A549 (cell line): Measurements from ENCODE around the gene COG7. TPM values are rescaled to one million over a fixed set of nuclear protein-coding genes. Genes with fewer than 3 reads are reported as not detected.
"Not testable (repeated sequence)": the region's sequence is repeated elsewhere in the genome, so short reads cannot be mapped to it uniquely, and the experiment has no call there.

Experiments
- ATAC-seq, 2 experiments: fragments of 200-7000 bp in 1 of 2; fragments of >200 bp in 1 of 2; cut with Nextera tagmentation in 1 of 2; cut with Tn5 transposase in 1 of 2; 3 replicates each; pipeline versions ENCODE4 v1.8.0 to v1.9.1; 2018 to 2020; ENCODE audit warnings: mild to moderate bottlenecking in 1 of 2, moderate library complexity in 1 of 2
- CTCF ChIA-PET: fragments of 300-600 bp; sonication (Branson Sonifier 250); formaldehyde crosslinking; extraction: SDS; loops from one replicate; lab custom pipeline; 2021; ENCODE audit warnings: antibody characterized with exemption, inconsistent platforms; lab: Yijun Ruan, JAX
- POLR2A ChIA-PET: fragments of 350-600 bp; formaldehyde crosslinking; extraction: SDS; loops from one replicate; lab custom pipeline; 2021; ENCODE audit warnings: antibody characterized with exemption, inconsistent platforms; lab: Yijun Ruan, JAX
- DNase-seq, 2 experiments: peaks; one replicate each; pipeline versions ENCODE4 v3.0.0 to v3.0.0-alpha.2; 2011 to 2016; ENCODE audit warnings: low read depth in 1 of 2, low spot score in 1 of 2
- FAIRE-seq: peaks from 2 replicates; lab custom pipeline; 2011; peaks lifted over from hg19 to GRCh38; lab: Jason Lieb, UNC
- H3K27ac ChIP-seq, 2 experiments: fragments of >200 bp; sonication (Bioruptor Twin); formaldehyde crosslinking; 3 replicates each; pipeline ENCODE4 v1.5.1; 2016 to 2017
- H3K4me1 ChIP-seq: fragments of >200 bp; sonication (Bioruptor Twin); formaldehyde crosslinking; 3 replicates; pipeline ENCODE4 v1.6.1; 2016
- H3K4me2 ChIP-seq: fragments of >200 bp; sonication (Bioruptor Twin); formaldehyde crosslinking; 3 replicates; pipeline ENCODE4 v1.6.1; 2016
- H3K4me3 ChIP-seq: fragments of >200 bp; sonication (Bioruptor Twin); formaldehyde crosslinking; 3 replicates; pipeline ENCODE4 v1.5.1; 2016
- H3K9me3 ChIP-seq: fragments of >200 bp; sonication (Bioruptor Twin); formaldehyde crosslinking; 3 replicates; pipeline ENCODE4 v1.6.1; 2016
- CEBPB ChIP-seq, 2 experiments: fragments of >200 bp in 1 of 2; sonication (Bioruptor Twin) in 1 of 2; formaldehyde crosslinking in 1 of 2; IDR thresholded peaks; 2 replicates each; pipeline ENCODE4 v1.6.1; 2012 to 2016
- CTCF ChIP-seq: fragments of >200 bp; sonication (Bioruptor Twin); formaldehyde crosslinking; IDR thresholded peaks from 3 replicates; pipeline ENCODE4 v1.5.1; 2016
- EHF ChIP-seq: fragments of 250-450 bp; sonication (Bioruptor Pico); IDR thresholded peaks from 2 replicates; pipeline ENCODE4 v1.5.0; 2020; ENCODE audit warnings: mild to moderate bottlenecking
- EHMT2 ChIP-seq: fragments of 200-600 bp; sonication (generic); IDR thresholded peaks from 2 replicates; pipeline ENCODE4 v1.6.1; 2016; ENCODE audit warnings: antibody characterized with exemption, low read depth, mild to moderate bottlenecking, moderate library complexity
- FOXS1 ChIP-seq: fragments of 250-450 bp; sonication (Bioruptor Pico); IDR thresholded peaks from 2 replicates; pipeline ENCODE4 v1.5.0; 2020; ENCODE audit warnings: mild to moderate bottlenecking, moderate library complexity
- HDAC2 ChIP-seq: fragments of 200-600 bp; sonication (generic); IDR thresholded peaks from 2 replicates; pipeline ENCODE4 v1.6.1; 2016
- HOXA7 ChIP-seq: fragments of 250-450 bp; sonication (Bioruptor Pico); IDR thresholded peaks from 2 replicates; pipeline ENCODE4 v1.5.0; 2020; ENCODE audit warnings: mild to moderate bottlenecking, moderate library complexity
- HOXB5 ChIP-seq: fragments of 250-450 bp; sonication (Bioruptor Pico); IDR thresholded peaks from 2 replicates; pipeline ENCODE4 v1.5.0; 2020; ENCODE audit warnings: mild to moderate bottlenecking, moderate library complexity
- MYC ChIP-seq: IDR thresholded peaks from 2 replicates; pipeline ENCODE4 v1.6.1; 2012; ENCODE audit warnings: mild to moderate bottlenecking, inconsistent platforms, low read length, improper control_type of control experiment, borderline replicate concordance
- NFE2L2 ChIP-seq: fragments of 150-350 bp; conservative IDR thresholded peaks from 2 replicates; pipeline ENCODE4 v1.6.1; 2014; ENCODE audit warnings: low read length
- NPAS2 ChIP-seq: fragments of 250-450 bp; sonication (Bioruptor Pico); IDR thresholded peaks from 2 replicates; pipeline ENCODE4 v1.8.0; 2022; ENCODE audit warnings: mild to moderate bottlenecking, moderate library complexity, borderline replicate concordance
- PHF8 ChIP-seq: fragments of 200-600 bp; sonication (generic); IDR thresholded peaks from 2 replicates; pipeline ENCODE4 v1.6.1; 2016; ENCODE audit warnings: low read depth, mild to moderate bottlenecking, antibody characterized with exemption, moderate library complexity, borderline replicate concordance
- POLR2A ChIP-seq: IDR thresholded peaks from 2 replicates; pipeline ENCODE4 v1.6.1; 2012; ENCODE audit warnings: mild to moderate bottlenecking, low read length
- RAD21 ChIP-seq, 2 experiments: fragments of >200 bp in 1 of 2; sonication (Bioruptor Twin) in 1 of 2; formaldehyde crosslinking in 1 of 2; IDR thresholded peaks in 1 of 2; conservative IDR thresholded peaks in 1 of 2; 2 replicates in 1 of 2; 3 replicates in 1 of 2; pipeline ENCODE4 v1.6.1; 2012 to 2018; ENCODE audit warnings: inconsistent platforms in 1 of 2
- RARB ChIP-seq: fragments of 250-450 bp; sonication (Bioruptor Pico); IDR thresholded peaks from 2 replicates; pipeline ENCODE4 v1.8.0; 2021; ENCODE audit warnings: mild to moderate bottlenecking, moderate library complexity
- RFX5 ChIP-seq: fragments of 450-650 bp; IDR thresholded peaks from 2 replicates; pipeline ENCODE4 v1.7.1; 2014; ENCODE audit warnings: antibody characterized with exemption, mild to moderate bottlenecking, moderate library complexity
- SREBF2 ChIP-seq: fragments of 450-650 bp; IDR thresholded peaks from 2 replicates; pipeline ENCODE4 v1.6.1; 2014; ENCODE audit warnings: mild to moderate bottlenecking, moderate library complexity
- TP53 ChIP-seq: fragments of 250-450 bp; sonication (Bioruptor Pico); IDR thresholded peaks from 2 replicates; pipeline ENCODE4 v1.5.0; 2021; ENCODE audit warnings: mild to moderate bottlenecking, moderate library complexity
- USF2 ChIP-seq: fragments of 450-650 bp; IDR thresholded peaks from 2 replicates; pipeline ENCODE4 v1.6.1; 2014; ENCODE audit warnings: antibody characterized with exemption
- ZC3H11A ChIP-seq: fragments of 450-650 bp; IDR thresholded peaks from 2 replicates; pipeline ENCODE4 v1.6.1; 2014; ENCODE audit warnings: antibody characterized with exemption, mild to moderate bottlenecking
- ZNF302 ChIP-seq: fragments of 250-450 bp; sonication (Bioruptor Pico); IDR thresholded peaks from 2 replicates; pipeline ENCODE4 v1.9.0; 2021; ENCODE audit warnings: inconsistent platforms, mild to moderate bottlenecking, moderate library complexity
- WGBS: methylation state at CpG from one replicate; pipeline ENCODE4 v1.1.6; 2017; ENCODE audit errors: missing lambda C conversion rate; 5-methylcytosine and 5-hydroxymethylcytosine counted together
- polyA plus RNA-seq, 4 experiments: library from polyadenylated mRNA; depleted of rRNA in 3 of 4; stranded (reverse); fragments of >200 nt; fragmentation: RNase III in 1 of 4; extraction: RNeasy Plus Mini Kit Qiagen cat#74134 plus additional on column Dnase treatment in 1 of 4; gene quantifications; 2 replicates in 3 of 4; 3 replicates in 1 of 4; pipeline ENCODE4 v1.2.3, GENCODE V29; 2011 to 2017
- TF ChIP-seq, protein P1 (sequence below): fragments of >200 bp; sonication (Bioruptor Twin); formaldehyde crosslinking; IDR thresholded peaks from 3 replicates; pipeline ENCODE4 v1.6.1; 2016
- TF ChIP-seq, protein P2 (sequence below): fragments of 200-600 bp; sonication (generic); IDR thresholded peaks from 2 replicates; pipeline ENCODE4 v1.6.1; 2016; ENCODE audit warnings: antibody characterized with exemption, mild to moderate bottlenecking, moderate library complexity
- TF ChIP-seq, protein P3 (sequence below): IDR thresholded peaks from 2 replicates; pipeline ENCODE4 v1.6.1; 2012
- TF ChIP-seq, protein P4 (sequence below): IDR thresholded peaks from 2 replicates; pipeline ENCODE4 v1.6.1; 2012

Gene COG7
- polyA plus RNA-seq, 2 of the 4 experiments (the other 2 are of a cell fraction) = 11.3 to 18.5 TPM

DNA sequence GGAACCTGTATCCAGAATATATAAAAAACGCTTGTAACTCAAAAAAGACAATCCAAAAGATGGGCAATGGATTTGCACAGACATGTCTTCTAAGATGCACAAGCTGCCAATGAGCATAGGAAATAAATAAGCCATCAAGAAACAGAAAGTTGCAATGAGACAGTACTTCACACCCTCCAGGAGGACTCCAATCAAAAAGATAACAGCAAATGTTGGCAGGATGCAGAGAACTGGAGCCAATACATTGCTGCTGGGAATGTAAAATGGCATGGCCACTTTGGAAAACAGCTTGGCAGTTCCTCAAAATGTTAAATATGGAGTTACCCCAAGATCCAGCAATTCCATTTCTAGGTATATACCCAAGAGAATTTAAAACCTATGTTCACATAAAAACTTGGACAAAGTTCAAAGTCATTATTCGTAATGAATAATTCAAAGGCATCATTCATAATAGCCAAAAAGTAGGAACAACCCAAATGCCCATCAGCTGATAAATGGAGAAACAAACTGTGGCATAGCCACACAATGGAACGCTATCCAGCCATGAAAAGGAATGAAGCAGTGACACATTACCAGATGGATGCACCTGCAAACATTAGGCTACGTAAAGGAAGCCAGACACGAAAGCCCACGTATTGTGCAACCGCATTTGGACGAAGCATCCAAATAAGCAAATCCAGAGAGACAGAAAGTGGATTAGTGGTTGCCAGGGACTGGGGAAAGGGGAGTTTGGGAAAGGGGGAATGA, 31.7 kb upstream of the COG7 start:
- no peak for DNase-seq
- ChIA-PET POLR2A (no interaction called here), CTCF (interaction anchor here (0.6 kb wide), 1 partner anchor 57 kb away, joined by 3 read pairs; no protein-coding TSS in a partner anchor)
- no peak for FAIRE-seq
- Histone ChIP-seq H3K9me3 (no peaks in the 10 kb centered on the region), H3K4me2 (no peak overlapping the region), H3K4me1 (no peaks in the 10 kb centered on the region), H3K4me3 (no peak overlapping the region), H3K27ac (no peak overlapping the region)
- no peak for ATAC-seq
- TF ChIP-seq PHF8 (no peak), HOXA7 (CRISPR knock-in tag) (no peak), RFX5 (no peak), HDAC2 (no peak), NFE2L2 (no peak), ZNF302 (no peak), TP53 (no peak), RAD21 (conservative IDR thresholded peaks at IDR 0.05 in 1 of 2, IDR thresholded peaks at IDR 0.05 in 1 of 2) (no peak), NPAS2 (CRISPR knock-in tag) (no peak), USF2 (no peak), SREBF2 (no peak), EHF (CRISPR knock-in tag) (no peak), EHMT2 (no peak), POLR2A (no peak), HOXB5 (no peak)
- TF ChIP-seq, protein P1, sequence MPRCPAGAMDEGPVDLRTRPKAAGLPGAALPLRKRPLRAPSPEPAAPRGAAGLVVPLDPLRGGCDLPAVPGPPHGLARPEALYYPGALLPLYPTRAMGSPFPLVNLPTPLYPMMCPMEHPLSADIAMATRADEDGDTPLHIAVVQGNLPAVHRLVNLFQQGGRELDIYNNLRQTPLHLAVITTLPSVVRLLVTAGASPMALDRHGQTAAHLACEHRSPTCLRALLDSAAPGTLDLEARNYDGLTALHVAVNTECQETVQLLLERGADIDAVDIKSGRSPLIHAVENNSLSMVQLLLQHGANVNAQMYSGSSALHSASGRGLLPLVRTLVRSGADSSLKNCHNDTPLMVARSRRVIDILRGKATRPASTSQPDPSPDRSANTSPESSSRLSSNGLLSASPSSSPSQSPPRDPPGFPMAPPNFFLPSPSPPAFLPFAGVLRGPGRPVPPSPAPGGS = no peak
- TF ChIP-seq, protein P2, sequence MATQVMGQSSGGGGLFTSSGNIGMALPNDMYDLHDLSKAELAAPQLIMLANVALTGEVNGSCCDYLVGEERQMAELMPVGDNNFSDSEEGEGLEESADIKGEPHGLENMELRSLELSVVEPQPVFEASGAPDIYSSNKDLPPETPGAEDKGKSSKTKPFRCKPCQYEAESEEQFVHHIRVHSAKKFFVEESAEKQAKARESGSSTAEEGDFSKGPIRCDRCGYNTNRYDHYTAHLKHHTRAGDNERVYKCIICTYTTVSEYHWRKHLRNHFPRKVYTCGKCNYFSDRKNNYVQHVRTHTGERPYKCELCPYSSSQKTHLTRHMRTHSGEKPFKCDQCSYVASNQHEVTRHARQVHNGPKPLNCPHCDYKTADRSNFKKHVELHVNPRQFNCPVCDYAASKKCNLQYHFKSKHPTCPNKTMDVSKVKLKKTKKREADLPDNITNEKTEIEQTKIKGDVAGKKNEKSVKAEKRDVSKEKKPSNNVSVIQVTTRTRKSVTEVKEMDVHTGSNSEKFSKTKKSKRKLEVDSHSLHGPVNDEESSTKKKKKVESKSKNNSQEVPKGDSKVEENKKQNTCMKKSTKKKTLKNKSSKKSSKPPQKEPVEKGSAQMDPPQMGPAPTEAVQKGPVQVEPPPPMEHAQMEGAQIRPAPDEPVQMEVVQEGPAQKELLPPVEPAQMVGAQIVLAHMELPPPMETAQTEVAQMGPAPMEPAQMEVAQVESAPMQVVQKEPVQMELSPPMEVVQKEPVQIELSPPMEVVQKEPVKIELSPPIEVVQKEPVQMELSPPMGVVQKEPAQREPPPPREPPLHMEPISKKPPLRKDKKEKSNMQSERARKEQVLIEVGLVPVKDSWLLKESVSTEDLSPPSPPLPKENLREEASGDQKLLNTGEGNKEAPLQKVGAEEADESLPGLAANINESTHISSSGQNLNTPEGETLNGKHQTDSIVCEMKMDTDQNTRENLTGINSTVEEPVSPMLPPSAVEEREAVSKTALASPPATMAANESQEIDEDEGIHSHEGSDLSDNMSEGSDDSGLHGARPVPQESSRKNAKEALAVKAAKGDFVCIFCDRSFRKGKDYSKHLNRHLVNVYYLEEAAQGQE = no peak
- 93% methylated on average over 8 of the region's 8 CpGs for WGBS

- 94% methylated on average over 8 of the region's 8 CpGs for WGBS
- ATAC-seq, POLR2A ChIA-PET, H3K27ac ChIP-seq, H3K4me3 ChIP-seq, H3K4me1 ChIP-seq, H3K4me2 ChIP-seq, FAIRE-seq, DNase-seq, CTCF ChIA-PET, H3K9me3 ChIP-seq: not testable (repeated sequence)
Measured at GRCh38 chr16:23483492-23483891, 30.5 kb upstream of the COG7 start.

DNA sequence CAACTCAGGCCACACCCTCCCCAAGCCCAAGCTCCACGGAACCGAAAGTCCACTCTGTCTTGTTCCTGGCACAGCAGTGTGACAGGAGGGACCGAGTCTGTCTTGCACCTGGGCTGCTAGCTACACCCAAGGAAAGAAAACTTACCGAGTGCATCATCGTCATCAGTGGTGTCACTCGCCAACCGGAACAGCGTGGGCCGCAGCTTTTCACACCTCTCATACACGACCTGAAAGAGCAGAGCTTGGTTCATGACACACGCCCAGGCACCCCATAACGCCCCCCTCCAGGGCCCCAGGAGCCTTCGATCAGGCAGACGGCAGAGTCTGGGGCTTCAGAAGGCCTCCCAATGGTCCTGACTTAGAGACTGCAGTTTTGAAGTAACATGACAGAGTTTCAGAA, 29.8 kb upstream of the COG7 start:
- ATAC-seq = no peak

More for the DNA sequence above, 29.8 kb upstream of the COG7 start:
- DNase-seq (no peak), FAIRE-seq (no peak)
- Histone ChIP-seq H3K4me1 (no peaks in the 10 kb centered on the region), H3K4me2 (no peak overlapping the region), H3K4me3 (no peak overlapping the region), H3K27ac (no peak overlapping the region), H3K9me3 (no peaks in the 10 kb centered on the region)
- ChIA-PET CTCF (interaction anchor here (1.1 to 1.7 kb wide), 3 partner anchors 11 to 27 kb away, joined by 3 to 6 read pairs (median 4); partner anchors contain the start of gene GGA2), POLR2A (no interaction called here)
- 83% methylated on average over 14 of the region's 14 CpGs for WGBS
- TF ChIP-seq CEBPB (IDR thresholded peaks at IDR 0.05) (no peak), MYC (no peak), HOXB5 (no peak), RARB (CRISPR knock-in tag) (no peak), CTCF (no peak), FOXS1 (no peak), ZC3H11A (no peak)
- TF ChIP-seq, protein P3, sequence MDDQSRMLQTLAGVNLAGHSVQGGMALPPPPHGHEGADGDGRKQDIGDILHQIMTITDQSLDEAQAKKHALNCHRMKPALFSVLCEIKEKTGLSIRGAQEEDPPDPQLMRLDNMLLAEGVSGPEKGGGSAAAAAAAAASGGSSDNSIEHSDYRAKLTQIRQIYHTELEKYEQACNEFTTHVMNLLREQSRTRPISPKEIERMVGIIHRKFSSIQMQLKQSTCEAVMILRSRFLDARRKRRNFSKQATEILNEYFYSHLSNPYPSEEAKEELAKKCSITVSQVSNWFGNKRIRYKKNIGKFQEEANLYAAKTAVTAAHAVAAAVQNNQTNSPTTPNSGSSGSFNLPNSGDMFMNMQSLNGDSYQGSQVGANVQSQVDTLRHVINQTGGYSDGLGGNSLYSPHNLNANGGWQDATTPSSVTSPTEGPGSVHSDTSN = no peak
- TF ChIP-seq, protein P4, sequence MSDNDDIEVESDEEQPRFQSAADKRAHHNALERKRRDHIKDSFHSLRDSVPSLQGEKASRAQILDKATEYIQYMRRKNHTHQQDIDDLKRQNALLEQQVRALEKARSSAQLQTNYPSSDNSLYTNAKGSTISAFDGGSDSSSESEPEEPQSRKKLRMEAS = no peak
